Measurements from ENCODE around the gene MGAT4C.
"Not testable (repeated sequence)": the region's sequence is repeated elsewhere in the genome, so short reads cannot be mapped to it uniquely, and the experiment has no call there.

The MGAT4C gene

GRCh38 chr12:86256163-86256562 lies at the start of gene MGAT4C:
Gene MGAT4C, minus strand, starts transcription at chr12:86256391.
- no peak for DNase-seq

DNA sequence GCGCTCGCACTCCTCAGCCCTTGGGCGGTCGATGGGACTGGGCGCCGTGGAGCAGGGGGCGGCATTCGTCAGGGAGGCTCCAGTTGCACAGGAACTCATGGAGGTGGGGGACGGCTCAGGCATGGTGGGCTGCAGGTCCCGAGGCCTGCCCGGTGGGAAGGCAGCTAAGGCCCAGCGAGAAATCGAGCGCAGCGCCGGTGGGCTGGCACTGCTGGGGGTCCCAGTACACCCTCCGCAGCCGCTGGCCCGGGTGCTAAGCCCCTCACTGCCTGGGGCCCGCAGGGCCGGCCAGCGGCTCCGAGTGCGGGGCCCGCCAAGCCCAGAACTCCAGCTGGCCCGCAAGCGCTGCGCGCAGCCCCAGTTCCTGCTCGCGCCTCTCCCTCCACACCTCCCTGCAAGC lies 40.2 kb upstream of the MGAT4C start:
- not testable (repeated sequence) for DNase-seq

DNA sequence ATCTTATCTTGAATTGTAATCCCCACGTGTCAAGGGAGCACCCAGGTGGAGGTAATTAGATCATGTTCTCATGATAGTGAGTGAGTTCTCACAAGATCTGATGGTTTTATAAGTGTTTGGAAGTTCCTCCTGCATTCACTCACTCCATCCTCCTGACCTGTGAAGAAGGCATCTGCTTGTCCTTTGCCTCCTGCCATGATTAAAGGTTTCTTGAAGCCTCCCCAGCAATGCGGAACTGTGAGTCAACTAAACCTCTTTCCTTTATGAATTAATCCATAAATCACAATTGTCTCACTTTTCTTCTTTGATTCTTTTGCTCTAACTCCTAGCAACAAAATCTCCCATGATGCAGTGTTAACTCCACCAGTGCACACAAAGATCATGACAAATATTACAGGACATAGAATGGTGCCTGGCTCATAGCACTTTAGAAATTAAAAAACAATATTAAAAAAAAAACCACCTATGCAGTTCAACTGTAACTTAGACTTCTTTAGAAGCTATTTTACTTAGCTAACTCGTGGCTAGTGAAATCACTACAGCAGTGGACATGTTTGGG lies 37.6 kb upstream of the MGAT4C start:
- no peak for DNase-seq

GRCh38 chr12:86292480-86292879 lies 36.3 kb upstream of the MGAT4C start:
- no peak for DNase-seq

DNA sequence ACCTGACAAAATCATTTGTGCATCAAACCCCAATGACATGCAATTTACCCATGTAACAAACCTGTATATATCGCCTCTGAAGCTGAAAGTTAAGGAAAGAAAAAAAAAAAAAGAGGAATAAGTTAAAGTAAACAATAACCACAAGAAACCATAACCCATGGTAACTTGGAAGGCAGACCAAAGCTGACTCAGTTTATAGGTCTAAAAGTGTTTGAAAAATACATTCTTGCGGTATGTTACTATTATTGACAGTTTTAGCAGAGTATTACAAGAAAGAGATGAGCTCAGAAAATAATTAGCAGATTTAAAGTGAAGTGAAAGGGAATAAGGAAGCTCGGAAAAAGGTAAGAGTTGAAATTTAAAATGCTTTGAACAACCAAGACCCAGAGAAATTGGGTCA lies 34.4 kb upstream of the MGAT4C start:
- no peak for DNase-seq

- DNase-seq = no peak
These were observed 29.9 kb upstream of the MGAT4C start for GRCh38 chr12:86286119-86286518.

DNA sequence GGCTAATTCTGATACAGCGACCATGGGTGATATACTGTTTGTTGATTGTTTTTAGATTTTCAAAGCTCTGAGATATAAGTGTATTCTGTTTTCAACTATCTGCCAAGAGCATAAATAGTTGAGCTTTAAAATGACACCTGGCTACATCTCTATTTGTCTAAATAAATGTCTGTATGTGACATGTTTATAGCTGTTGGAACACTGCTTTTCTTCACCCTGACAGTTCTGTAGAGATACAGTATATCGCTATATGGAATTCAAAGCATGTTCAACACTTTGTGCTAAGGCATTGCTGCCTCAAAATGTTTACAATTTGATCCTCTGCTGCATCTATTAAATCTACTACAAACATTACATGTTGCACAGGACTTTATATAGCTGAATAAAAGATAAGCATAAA lies 27.4 kb upstream of the MGAT4C start:
- no peak for DNase-seq

DNA sequence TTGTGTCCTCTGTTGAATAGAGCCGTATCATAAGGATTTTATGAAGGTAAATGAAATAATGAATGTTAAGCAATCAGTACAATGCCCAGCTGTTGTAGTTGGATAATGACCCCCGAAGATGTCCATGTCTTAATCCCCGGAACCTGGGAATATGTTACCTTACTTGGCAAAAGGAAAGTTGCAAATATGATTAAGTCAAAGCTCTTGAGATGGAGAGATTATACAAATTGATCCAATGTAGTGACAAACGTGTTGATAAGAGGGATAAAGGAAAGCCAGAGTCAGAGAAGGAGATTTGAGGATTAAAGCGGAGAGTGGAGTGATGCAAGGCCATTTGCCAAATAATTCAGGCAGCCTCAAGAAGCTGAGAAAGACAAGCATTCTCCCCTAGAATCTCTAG lies 19.2 kb upstream of the MGAT4C start:
- DNase-seq = no peak

DNA sequence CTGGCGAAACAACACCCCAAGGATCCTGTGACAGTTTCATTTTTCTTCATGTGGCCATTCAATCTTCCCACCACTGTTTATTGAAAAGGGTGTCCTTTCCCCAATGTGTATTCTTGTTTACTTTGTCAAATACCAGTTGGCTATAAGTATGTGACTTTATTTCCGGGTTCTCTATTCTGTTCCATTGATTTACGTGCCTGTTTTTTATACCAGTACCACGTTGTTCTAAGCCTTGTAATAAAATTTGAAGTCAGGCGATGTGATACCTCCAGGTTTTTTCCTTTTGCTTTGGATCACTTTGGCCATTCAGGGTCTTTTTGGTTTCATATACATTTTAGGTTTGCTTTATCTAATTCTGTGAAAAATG lies 9.1 kb upstream of the MGAT4C start:
- no peak for DNase-seq

DNA sequence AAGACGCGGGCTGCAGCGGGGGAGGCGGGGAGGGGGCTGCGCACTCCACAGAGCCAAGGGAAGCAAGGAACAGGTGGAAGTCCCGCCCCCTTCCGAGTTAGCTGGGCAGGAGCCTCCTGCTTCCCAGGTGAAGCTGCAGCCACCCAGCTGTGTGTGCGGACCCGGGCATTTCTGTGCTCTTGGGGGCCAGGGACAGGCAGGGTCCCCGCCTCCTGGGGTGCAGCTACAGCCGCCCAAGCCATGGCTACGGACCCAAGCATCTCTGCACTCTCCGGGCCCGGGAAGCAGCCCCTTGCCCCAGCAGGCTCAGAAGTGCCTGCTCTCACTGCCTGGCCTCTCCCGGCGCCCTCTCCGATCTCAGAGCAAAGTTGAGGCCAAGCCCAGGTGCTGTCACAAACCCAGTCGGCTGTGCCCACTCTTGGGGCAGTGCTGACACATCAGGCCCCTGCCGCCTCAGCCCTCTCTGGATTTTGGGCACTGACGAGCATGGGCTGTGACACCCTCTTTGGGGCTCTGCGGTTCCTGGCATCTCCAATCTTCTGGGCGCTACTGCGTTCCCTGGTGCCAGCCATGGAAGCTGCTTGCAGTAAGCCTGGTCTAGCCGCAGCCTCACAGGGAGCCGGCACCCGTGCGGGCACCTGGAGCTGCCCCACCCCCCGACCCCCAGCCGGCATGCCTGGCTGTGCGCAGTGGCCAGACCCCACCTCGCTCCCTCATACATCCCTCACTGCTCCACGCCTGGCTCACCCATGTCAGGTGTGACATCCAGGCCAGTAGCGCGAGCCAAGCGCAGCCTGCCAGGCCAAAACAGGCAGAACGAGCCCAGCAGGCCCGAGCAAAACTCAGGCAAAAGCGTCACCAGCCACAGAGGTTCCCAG lies 8.5 kb upstream of the MGAT4C start:
- no peak for DNase-seq

GRCh38 chr12:86261578-86261977 lies 5.4 kb upstream of the MGAT4C start:
- no peak for DNase-seq

DNA sequence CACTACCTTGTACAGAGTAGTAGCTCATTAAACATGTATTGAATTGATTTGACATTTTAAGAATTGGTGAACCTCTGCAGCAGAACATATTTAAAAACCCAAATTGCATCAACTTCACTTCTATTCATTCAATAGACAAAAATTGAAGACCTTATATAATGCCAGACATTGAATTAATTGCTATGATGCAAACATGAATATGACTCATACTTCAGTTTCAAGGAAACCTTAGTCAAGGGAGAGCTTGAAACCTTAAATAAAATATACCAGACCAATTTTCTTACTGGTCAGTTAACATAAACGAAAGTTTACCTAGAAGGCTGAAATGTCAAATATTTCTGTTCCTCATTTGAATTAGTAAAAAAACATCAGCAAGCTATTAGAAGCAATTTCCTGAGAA lies 5.0 kb upstream of the MGAT4C start:
- no peak for DNase-seq

- DNase-seq = no peak
These were observed 4.0 kb upstream of the MGAT4C start for GRCh38 chr12:86260183-86260582.

DNA sequence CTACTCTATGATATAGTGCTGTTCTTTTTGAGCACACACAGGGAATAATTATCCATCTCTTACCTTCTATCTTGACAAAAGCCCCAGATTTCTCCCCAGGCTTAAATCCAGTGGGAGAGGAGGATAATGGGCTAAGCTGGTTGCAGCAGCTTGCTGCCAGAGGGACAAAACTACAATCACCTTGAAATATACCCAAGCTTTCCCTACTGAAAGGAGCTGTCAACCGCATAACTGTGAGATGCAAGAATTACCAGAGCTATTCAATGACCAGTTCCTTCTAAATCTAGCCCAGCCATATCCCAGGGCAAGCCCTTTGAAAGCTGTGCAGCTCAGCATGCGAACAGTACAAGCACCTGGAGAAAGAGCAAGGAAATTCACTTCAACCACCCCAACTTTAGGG lies 943 bp upstream of the MGAT4C start:
- no peak for DNase-seq

DNA sequence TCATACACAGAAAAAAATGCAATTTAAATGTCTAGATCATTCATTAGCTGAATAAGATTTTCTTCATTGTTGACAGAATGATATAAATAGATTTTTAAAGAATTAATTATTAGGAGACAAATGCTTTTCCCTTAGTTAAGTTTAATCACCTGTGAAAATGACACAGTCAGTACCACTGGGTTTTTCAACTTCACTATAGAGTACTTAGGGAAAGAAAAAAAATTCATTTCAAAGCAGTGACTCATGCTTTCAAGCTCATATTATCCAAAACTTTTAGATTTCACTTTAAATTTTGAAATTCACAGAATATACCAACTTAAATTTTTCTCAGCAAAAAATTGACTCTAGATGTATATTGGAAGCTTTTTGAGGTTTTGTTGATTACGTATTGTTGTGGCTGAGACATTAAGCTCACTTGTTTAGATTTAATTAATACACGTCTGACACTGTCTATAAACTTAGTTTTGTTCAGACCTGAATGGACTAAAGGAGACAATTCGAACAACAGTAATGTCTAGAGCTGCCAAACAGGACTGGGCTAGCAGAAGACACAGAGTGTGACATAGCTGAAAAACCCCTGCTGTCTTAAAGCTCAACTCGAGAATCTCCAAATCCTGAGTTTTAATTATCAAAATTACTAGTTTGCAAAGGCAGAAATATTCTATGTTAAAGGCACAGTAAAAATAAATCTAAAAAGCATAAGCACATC lies 1.6 kb downstream of the MGAT4C start:
- no peak for DNase-seq

DNA sequence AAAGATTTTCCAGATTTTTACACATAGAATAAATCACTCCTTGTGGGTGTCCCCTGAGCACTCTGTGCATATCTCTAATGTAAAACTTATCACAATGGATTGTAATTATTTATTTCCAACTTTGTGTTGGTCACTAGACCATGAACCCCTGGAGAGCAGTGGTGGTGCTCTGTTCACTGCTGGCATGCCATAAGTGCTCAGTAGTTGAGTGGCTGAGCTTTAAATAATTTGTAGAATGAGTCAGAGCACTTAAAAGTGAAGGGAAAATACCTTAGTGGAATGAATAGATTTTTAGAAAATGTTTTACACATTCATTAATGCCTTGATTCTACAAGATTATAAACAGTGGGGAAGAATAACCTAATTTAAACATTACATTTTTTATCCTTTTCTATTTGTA lies 6.3 kb downstream of the MGAT4C start:
- DNase-seq = no peak

GRCh38 chr12:86249276-86249675 lies 6.9 kb downstream of the MGAT4C start:
- no peak for DNase-seq

- DNase-seq = no peak
These were observed 8.3 kb downstream of the MGAT4C start for GRCh38 chr12:86247871-86248270.

- no peak for DNase-seq
These were observed 14.6 kb downstream of the MGAT4C start for GRCh38 chr12:86241600-86241999.

DNA sequence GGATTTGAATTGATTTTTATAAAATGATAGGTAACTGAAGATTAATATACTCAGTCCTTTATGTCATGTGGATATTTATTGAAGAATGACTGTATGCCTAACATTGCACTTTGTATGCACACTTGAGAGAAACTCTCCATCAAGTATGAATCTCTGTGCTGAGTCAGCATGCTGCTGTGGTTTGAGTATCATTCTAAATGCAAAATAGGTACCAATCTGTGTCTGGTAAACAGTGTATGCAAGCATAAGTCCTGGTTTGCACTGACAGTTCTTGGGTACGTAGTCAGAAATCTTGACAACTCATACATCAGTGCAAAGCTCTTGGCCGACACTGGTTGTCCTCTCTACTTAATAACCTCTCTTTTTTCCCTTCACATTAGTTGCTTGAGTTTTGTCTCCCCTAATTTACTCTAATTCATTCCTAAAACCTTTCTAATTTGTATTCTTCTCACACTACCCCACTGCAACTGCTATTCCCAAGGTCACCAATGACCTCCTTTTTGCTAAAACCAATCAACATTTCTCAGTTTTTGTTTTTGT lies 21.8 kb downstream of the MGAT4C start:
- DNase-seq = no peak

- no peak for DNase-seq
These were observed 23.1 kb downstream of the MGAT4C start for GRCh38 chr12:86233126-86233525.

- DNase-seq = no peak
These were observed 25.6 kb downstream of the MGAT4C start for GRCh38 chr12:86230516-86231146.

DNA sequence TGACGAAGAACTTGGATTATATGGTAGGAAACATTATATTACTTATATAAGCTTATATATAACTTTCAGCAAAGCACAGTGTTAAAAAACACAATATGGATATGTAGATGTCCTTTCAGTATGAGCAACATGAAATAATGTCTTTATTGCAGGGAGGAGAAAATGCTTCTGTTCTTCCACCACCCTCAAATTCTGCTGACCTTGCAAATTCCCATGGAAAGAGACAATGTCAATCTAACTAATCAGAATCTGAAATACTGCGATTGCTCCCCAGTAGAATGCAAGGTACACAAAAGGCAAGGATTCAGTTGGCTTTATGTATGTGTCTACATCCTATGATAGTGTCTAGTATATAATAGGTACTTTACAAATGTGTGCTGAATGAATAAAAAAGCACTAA lies 26.4 kb downstream of the MGAT4C start:
- DNase-seq = no peak
